Measurements from ENCODE around the gene ARPP19. TPM values are rescaled to one million over a fixed set of nuclear protein-coding genes. Genes with fewer than 3 reads are reported as not detected.
A peak's percentile ranks its signal among the peaks of the same experiment; 100 is the strongest.
"Not testable (repeated sequence)": the region's sequence is repeated elsewhere in the genome, so short reads cannot be mapped to it uniquely, and the experiment has no call there.

ARPP19 gene
- polyA plus RNA-seq (2013, experiment 1 of 2; ENCODE audit: insufficient read length): 65.9 TPM
- polyA plus RNA-seq (2013, experiment 2 of 2; ENCODE audit: insufficient read length): 67.1 TPM

- peak; percentile 91 for DNase-seq
Measured at GRCh38 chr15:52568601-52569585, at the start of gene ARPP19. Gene ARPP19 (minus strand): TSS chr15:52569030. CDS start chr15:52568892, 138 bp downstream.

DNA sequence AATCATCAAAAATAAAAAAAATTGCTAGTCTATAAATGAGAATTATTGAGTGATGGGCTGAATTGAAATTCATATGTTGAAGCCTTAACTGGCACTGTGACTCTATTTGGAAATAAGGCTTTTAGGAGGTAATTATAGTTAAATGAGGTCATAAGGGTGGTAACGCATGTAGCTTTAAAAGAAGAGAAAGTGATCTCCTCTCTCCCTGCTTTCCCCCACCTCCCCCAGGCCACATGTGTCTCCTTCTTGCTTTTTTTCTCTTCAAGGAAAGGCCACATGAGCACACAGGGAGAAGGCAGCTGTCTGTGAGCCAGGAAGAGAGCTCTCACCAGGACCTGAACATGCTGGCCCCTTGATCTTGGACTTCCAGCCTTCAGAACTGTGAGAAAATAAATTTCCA is 48.2 kb upstream of the ARPP19 start:
- DNase-seq: no peak

DNA sequence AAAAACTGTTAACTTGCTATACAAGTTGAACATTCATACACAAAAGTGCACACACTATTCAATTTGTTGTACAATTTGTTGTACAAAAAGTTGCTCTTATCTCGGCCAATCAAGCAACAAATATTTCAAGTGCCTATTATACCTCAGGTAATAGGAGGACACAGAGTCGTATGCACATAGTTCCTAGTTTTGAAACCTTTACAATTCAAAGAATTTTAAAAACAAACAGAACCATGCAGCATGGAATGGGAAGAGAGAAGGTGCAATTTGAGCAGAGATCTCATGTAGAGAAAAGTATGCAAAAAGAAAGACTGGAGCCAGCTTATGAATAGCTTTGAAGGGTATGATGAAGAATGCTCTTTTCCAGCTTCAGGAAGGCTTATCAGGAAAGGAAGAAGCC is 46.5 kb upstream of the ARPP19 start:
- DNase-seq: no peak

DNA sequence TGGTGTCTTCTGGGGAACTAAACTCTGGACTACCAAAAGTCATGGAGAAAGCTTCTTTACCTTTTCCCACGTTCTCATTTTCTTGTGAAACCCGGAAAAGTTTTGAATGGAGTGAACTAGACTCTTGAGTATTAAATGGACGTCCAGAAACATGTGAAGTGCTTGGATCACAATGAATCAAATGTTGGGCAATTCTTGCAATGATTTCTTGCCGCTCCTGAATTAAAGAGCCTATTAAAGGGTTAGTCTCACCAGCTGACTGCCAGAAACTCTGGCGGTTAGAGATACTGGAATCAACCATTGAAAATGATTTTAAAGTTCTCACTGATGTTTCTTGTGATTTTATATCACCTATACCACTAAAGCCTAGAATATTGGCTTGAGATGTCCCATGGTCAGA is 40.8 kb upstream of the ARPP19 start:
- no peak for DNase-seq

GRCh38 chr15:52584414-52584813 is 15.6 kb upstream of the ARPP19 start:
- DNase-seq: no peak

DNA sequence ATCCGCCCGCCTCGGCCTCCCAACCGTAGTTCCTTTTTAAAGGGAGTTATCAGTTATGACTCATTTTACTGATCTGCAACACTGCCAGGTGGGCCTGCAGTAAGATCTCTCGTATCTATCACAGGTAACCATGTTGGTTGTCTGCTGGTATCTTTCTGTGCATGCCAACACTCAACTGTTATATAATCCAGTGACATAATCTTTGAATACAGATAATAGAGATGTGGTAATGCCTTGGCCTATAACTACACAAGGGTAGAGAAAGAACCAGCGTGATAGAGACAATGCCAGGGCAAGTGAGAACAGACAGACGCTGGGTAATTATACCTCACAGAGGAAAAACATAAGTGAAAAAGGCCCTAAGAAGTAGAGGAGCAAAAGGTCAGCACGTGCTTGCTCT is 11.0 kb upstream of the ARPP19 start:
- no peak for DNase-seq

DNA sequence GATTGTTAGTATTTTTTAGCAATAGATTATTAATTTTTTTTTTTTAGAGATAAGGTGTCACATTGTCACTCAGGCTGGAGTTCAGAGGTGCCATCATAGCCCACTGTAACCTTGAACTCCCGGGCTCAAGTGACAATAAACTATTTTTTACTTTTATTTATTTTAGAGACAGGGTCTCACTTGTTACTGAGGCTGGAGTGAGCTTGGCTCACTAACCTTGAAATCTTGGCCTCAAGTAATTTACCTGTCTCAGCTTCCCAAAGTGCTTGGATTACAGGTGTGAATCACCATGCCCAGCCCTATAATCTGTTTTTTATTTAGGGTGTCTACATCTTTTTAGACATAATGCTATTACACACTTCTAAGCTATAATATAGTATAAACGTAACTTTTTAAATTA is 7.9 kb upstream of the ARPP19 start:
- no peak for DNase-seq

- DNase-seq: not testable (repeated sequence)
Measured at GRCh38 chr15:52575573-52575972, 6.7 kb upstream of the ARPP19 start.

GRCh38 chr15:52575072-52575471 is 6.2 kb upstream of the ARPP19 start:
- no peak for DNase-seq

GRCh38 chr15:52574623-52575022 is 5.8 kb upstream of the ARPP19 start:
- not testable (repeated sequence) for DNase-seq

GRCh38 chr15:52567871-52568600 is 794 bp downstream of the ARPP19 start:
- no peak for DNase-seq

DNA sequence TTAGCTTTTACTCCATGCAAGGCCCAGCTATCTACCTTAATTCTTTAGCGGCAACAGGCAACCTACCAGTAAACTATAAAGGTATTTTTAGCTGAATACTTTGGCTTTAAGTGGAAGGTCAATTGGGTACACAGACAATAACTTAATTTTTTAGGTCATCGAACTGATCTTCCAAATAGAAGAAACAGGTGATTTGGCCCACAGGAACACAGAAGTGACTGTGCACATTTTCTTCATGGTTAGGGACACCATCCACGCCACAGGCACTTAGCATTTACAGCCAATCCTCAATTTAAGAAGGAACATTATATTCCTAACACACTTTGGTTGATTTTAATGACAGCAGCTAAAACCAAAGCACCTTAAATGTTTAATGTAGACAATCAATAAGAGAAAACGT is 1.9 kb downstream of the ARPP19 start:
- DNase-seq: no peak

GRCh38 chr15:52565417-52566358 is 3.1 kb downstream of the ARPP19 start:
- not testable (repeated sequence) for DNase-seq

GRCh38 chr15:52563501-52564060 is 5.2 kb downstream of the ARPP19 start:
- DNase-seq: no peak

DNA sequence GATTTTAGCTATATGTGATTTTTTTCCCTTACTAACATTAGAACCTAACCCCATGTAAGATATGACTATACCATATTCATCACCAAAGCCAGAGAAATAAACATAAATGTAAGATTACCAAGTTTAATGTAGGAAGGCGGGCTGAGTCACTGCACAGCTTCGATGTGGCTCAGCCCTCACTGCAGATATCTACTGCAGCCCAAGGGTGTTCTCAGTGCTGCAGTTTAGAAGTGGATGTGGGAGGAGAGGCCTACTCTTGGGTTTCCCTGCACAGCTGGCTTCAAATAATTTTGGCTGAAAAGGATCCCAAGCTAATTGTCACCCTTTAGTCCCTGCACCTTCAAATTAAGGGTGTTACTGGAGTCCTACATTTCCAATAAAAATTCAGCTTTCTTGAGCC is 9.3 kb downstream of the ARPP19 start:
- peak; percentile 16 for DNase-seq

DNA sequence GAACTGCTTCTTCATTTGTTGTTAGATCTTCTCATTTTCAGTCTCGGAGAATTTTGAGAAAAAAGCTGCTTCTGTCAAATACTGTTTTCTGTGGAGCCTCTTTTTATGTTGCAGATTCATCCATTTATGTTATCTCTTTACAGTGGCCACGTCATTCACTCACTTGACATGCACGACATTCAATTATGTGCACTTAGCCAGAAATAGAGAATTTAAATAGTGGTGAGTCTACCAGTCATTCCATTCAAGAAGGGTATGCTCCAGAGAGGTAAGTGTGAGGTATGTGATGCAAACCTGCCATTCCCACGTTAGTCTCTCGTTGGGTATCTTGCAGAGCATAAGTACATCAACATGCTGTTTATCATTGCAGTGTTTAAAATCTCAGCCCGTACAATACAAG is 9.8 kb downstream of the ARPP19 start:
- DNase-seq: no peak

GRCh38 chr15:52558196-52558595 is 10.6 kb downstream of the ARPP19 start:
- peak; percentile 53 for DNase-seq

DNA sequence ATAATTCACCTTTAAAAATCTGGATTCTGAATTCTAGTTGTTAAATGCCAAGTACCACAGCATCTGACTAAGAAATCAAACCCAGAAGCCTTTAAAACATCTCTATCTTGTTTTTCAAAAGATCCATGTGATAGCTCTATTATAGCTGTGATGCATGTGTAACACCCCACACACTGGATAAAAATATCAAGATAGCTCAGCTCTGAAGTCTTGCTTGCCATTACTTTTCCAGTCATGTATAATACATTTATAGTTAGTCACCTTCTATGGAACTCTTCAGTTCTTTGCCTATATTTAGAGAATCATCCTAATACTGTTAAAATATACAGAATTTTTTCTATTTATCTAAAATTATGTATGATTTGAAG is 11.6 kb downstream of the ARPP19 start:
- peak; percentile 20 for DNase-seq

DNA sequence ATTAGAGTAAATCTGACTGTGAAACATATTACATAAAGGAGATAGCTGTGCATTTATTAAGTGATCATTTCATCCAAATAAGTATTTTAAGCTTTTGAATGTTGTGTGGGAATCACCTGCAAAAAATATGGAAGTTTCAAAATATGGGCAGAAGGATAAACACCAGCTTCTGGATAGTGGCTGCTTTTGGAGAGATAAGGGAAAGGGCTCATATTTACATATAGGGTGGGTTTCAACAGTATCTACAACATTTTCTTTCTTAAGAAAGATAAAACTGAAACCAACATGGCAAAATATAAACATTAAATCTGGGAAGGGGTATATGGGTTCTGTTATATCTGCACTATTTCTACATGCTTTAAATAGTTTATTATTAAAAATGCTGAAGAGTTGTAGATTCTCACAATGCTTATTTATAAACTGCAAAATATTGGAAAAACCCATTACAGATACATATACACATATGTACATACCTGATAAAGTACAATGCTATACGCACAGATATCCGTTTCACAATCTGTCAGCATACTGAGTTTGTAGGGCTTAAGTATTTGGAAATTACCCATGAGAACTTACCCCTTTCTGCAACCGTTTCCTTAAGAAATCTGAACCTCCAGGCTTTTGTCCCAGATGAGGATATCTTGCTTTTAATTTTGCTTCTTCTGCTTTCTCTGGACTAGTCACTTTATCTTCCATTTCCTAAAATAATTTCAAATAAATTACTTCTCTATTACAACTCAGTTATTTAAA is 12.1 kb downstream of the ARPP19 start:
- DNase-seq: no peak

DNA sequence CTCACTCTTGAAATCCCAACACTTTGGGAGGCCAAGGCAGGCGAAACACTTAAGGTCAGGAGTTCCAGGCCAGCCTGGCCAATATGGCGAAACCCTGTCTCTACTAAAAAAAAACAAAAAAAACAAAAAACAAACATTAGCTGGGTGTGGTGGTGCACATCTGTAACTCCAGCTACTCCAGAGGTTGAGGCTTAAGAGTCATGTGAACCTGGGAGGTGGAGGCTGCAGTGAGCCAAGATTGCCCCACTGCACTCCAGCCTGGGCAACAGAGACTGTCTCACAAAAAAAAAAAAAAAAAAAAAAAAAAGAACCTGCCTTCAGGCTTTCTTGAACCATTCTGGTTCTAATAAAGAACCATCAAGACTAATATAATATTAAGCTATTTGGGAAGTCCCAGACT is 16.5 kb downstream of the ARPP19 start:
- no peak for DNase-seq

GRCh38 chr15:52551762-52552161 is 17.1 kb downstream of the ARPP19 start:
- no peak for DNase-seq

Measured in fibroblast of skin of abdomen (primary cell).